Right lobe of liver (tissue), 4 donors: Measurements from ENCODE around the gene ATP12A.

ENCODE experiments used
- CTCF ChIP-seq, 4 donors: fragments of 200-600 bp in 3 of 4; fragments of 450-650 bp in 1 of 4; IDR thresholded peaks; one replicate each; pipeline versions ENCODE4 v1.5.1 to v1.8.0; 2016 to 2022; ENCODE audit warnings: antibody characterized with exemption in 4 of 4, mild to moderate bottlenecking in 2 of 4
- POLR2A ChIP-seq: fragments of 450-650 bp; IDR thresholded peaks from one replicate; pipeline ENCODE4 v1.6.1; 2017; ENCODE audit warnings: antibody characterized with exemption, mild to moderate bottlenecking
- donor health status: DM: no; HTN: no; CAD: no.
- donor health status: DM: no; HTN: no; CAD: no.
- donor health status: DM: no; HTN: yes; CAD: no.

GRCh38 chr13:24651718-24652345, 28.4 kb upstream of the ATP12A start:
- TF ChIP-seq CTCF (IDR thresholded peaks at IDR 0.05): no peak
- no peak for TF ChIP-seq POLR2A
